RWPE2 (cell line): ENCODE measurements around the gene CTSG.
"Not testable (repeated sequence)": the region's sequence is repeated elsewhere in the genome, so short reads cannot be mapped to it uniquely, and the experiment has no call there.

ENCODE experiments used
- ATAC-seq: fragments of 200-7000 bp; cut with Tn5 transposase; 3 replicates; pipeline ENCODE4 v1.9.1; 2021; ENCODE audit warnings: low read depth
- DNase-seq: peaks from one replicate; pipeline ENCODE4 v3.0.0-alpha.2; 2020; ENCODE audit warnings: low spot score
- H3K27ac ChIP-seq: fragments of 450-650 bp; 2 replicates; pipeline ENCODE4 v1.5.1; 2017; ENCODE audit warnings: mild to moderate bottlenecking; ENCODE audit not compliant: poor library complexity, severe bottlenecking
- H3K27me3 ChIP-seq: fragments of 250-450 bp; sonication (Bioruptor Pico); 2 replicates; pipeline ENCODE4 v1.5.1; 2021; ENCODE audit warnings: mild to moderate bottlenecking, moderate library complexity; ENCODE audit not compliant: insufficient read depth, poor library complexity, severe bottlenecking
- H3K36me3 ChIP-seq: fragments of 250-450 bp; sonication (Bioruptor Pico); 2 replicates; pipeline ENCODE4 v1.5.1; 2020; ENCODE audit warnings: low read depth, mild to moderate bottlenecking, moderate library complexity
- H3K4me1 ChIP-seq: fragments of 250-450 bp; sonication (Bioruptor Pico); 2 replicates; pipeline ENCODE4 v1.5.1; 2021; ENCODE audit warnings: mild to moderate bottlenecking, moderate library complexity; ENCODE audit not compliant: insufficient read depth, poor library complexity, severe bottlenecking
- H3K4me3 ChIP-seq: fragments of 250-450 bp; sonication (Bioruptor Pico); 2 replicates; pipeline ENCODE4 v1.5.1; 2021; ENCODE audit warnings: mild to moderate bottlenecking, moderate library complexity; ENCODE audit not compliant: severe bottlenecking
- H3K9me3 ChIP-seq: fragments of 250-450 bp; sonication (Bioruptor Pico); 2 replicates; pipeline ENCODE4 v1.5.1; 2021; ENCODE audit warnings: mild to moderate bottlenecking, moderate library complexity; ENCODE audit not compliant: severe bottlenecking
- CTCF ChIP-seq: fragments of 450-650 bp; IDR thresholded peaks from one replicate; pipeline ENCODE4 v1.5.1; 2017; ENCODE audit warnings: mild to moderate bottlenecking, moderate library complexity; ENCODE audit not compliant: poor library complexity, severe bottlenecking

The CTSG gene

GRCh38 chr14:24542346-24542936 lies 33.6 kb downstream of the CTSG start:
- TF ChIP-seq CTCF, result no peak

GRCh38 chr14:24535737-24536136 lies 40.3 kb downstream of the CTSG start:
- no peaks in the 10 kb centered on the region for H3K9me3 ChIP-seq
- no peaks in the 10 kb centered on the region for H3K36me3 ChIP-seq
- no peak overlapping the region for H3K27ac ChIP-seq
- H3K4me3 ChIP-seq, result no peak overlapping the region
- TF ChIP-seq CTCF, result no peak
- H3K27me3 ChIP-seq, result no peaks in the 10 kb centered on the region
- DNase-seq, result no peak
- no peaks in the 10 kb centered on the region for H3K4me1 ChIP-seq
- ATAC-seq, result no peak

More at GRCh38 chr14:24542346-24542936, 33.6 kb downstream of the CTSG start:
- H3K4me1 ChIP-seq, result peaks cover 18% of the 10 kb centered on the region
- DNase-seq, result peak; percentile 88
- H3K4me3 ChIP-seq, result no peak overlapping the region
- peaks cover 3% of the 10 kb centered on the region for H3K9me3 ChIP-seq
- peak; percentile 97 for ATAC-seq
- peak overlapping the region; percentile 77 for H3K27ac ChIP-seq
- no peaks in the 10 kb centered on the region for H3K36me3 ChIP-seq
- H3K27me3 ChIP-seq, result no peaks in the 10 kb centered on the region

- Histone ChIP-seq H3K4me3 (no peak overlapping the region), H3K27me3 (no peaks in the 10 kb centered on the region), H3K27ac (no peak overlapping the region), H3K36me3 (no peaks in the 10 kb centered on the region), H3K9me3 (no peaks in the 10 kb centered on the region), H3K4me1 (no peaks in the 10 kb centered on the region)
- ATAC-seq (no peak), DNase-seq (no peak)
- no peak for TF ChIP-seq CTCF
Measured at GRCh38 chr14:24534286-24534685, 41.8 kb downstream of the CTSG start.

GRCh38 chr14:24525877-24526620 lies 50.0 kb downstream of the CTSG start:
- not testable (repeated sequence) for H3K9me3 ChIP-seq, DNase-seq, H3K4me1 ChIP-seq, H3K27ac ChIP-seq, ATAC-seq, H3K27me3 ChIP-seq, H3K36me3 ChIP-seq, H3K4me3 ChIP-seq
